HepG2 (cell line): ENCODE results near the gene PPBP.

Experiments
- CTCF ChIP-seq: sonication (generic); formaldehyde crosslinking; IDR thresholded peaks from 2 replicates; pipeline ENCODE4 v1.5.0; 2020; ENCODE audit warnings: mild to moderate bottlenecking, missing genetic modification reagents, moderate library complexity
- HMGA1 ChIP-seq: sonication (generic); formaldehyde crosslinking; conservative IDR thresholded peaks from 2 replicates; pipeline ENCODE4 v1.4.0; 2020; ENCODE audit warnings: missing genetic modification reagents
- HOXA5 ChIP-seq: sonication (generic); formaldehyde crosslinking; IDR thresholded peaks from 2 replicates; pipeline ENCODE4 v1.4.0; 2020; ENCODE audit warnings: missing genetic modification reagents
- ZFP37 ChIP-seq: sonication (generic); formaldehyde crosslinking; IDR thresholded peaks from 2 replicates; pipeline ENCODE4 v1.4.0; 2020; ENCODE audit warnings: missing genetic modification reagents, borderline replicate concordance
- ZNF589 ChIP-seq: sonication (generic); formaldehyde crosslinking; conservative IDR thresholded peaks from 2 replicates; pipeline ENCODE4 v1.8.0; 2022; ENCODE audit warnings: mild to moderate bottlenecking, moderate library complexity, missing genetic modification reagents

- no peak for TF ChIP-seq ZFP37 (CRISPR knock-in tag)
- TF ChIP-seq HOXA5: no peak
- TF ChIP-seq ZNF589 (CRISPR knock-in tag): no peak
- TF ChIP-seq CTCF (CRISPR knock-in tag): no peak
- TF ChIP-seq HMGA1 (CRISPR knock-in tag): no peak
Measured at GRCh38 chr4:74032064-74032463, 44.1 kb upstream of the PPBP start.
